ENCODE data around the gene ADK. TPM values are rescaled to one million over a fixed set of nuclear protein-coding genes. Genes with fewer than 3 reads are reported as not detected.

The ADK gene
- total and polyA plus RNA-seq, 2 experiments from 2014 or later = 39.9 to 53.0 TPM

GRCh38 chr10:74488907-74489306 lies 337.9 kb downstream of the ADK start:
- Mint-ChIP-seq H3K4me3 (no peak overlapping the region), H3K4me1 (no peaks in the 10 kb centered on the region), H3K9me3 (no peaks in the 10 kb centered on the region), H3K27me3 (ENCODE audit: insufficient read depth, low read depth, poor library complexity) (no peaks in the 10 kb centered on the region), H3K27ac (no peak overlapping the region), H3K36me3 (ENCODE audit: low read depth) (no peaks in the 10 kb centered on the region; the same call in 2 of the 3 replicates)
- Histone ChIP-seq H3K27me3 (ENCODE audit: insufficient read depth) (no peaks in the 10 kb centered on the region), H3F3A (replicated peaks; ENCODE audit: low read depth) (no peaks in the 10 kb centered on the region), H3K27ac (ENCODE audit: low read depth) (no peak overlapping the region), H3K4me1 (ENCODE audit: insufficient read depth) (no peaks in the 10 kb centered on the region), H2AFZ (no peak overlapping the region), H3K36me3 (ENCODE audit: insufficient read depth) (no peaks in the 10 kb centered on the region), H3K9me2 (ENCODE audit: insufficient read depth) (no peaks in the 10 kb centered on the region), H3K4me3 (no peak overlapping the region), H3K4me2 (no peak overlapping the region), H3K79me2 (replicated peaks; ENCODE audit: insufficient read depth) (no peaks in the 10 kb centered on the region), H4K20me1 (replicated peaks; ENCODE audit: insufficient read depth) (0 out of 2 replicates have a peak, but pooled peaks cover 3% of the 10 kb centered on the region)
- DNase-seq (ENCODE audit: low spot score) (no peak), ATAC-seq (no peak)
- TF ChIP-seq, protein P1, sequence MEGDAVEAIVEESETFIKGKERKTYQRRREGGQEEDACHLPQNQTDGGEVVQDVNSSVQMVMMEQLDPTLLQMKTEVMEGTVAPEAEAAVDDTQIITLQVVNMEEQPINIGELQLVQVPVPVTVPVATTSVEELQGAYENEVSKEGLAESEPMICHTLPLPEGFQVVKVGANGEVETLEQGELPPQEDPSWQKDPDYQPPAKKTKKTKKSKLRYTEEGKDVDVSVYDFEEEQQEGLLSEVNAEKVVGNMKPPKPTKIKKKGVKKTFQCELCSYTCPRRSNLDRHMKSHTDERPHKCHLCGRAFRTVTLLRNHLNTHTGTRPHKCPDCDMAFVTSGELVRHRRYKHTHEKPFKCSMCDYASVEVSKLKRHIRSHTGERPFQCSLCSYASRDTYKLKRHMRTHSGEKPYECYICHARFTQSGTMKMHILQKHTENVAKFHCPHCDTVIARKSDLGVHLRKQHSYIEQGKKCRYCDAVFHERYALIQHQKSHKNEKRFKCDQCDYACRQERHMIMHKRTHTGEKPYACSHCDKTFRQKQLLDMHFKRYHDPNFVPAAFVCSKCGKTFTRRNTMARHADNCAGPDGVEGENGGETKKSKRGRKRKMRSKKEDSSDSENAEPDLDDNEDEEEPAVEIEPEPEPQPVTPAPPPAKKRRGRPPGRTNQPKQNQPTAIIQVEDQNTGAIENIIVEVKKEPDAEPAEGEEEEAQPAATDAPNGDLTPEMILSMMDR (conservative IDR thresholded peaks at IDR 0.05; ENCODE audit: low read depth in 2 of 2) = no peak
- no peak for TF ChIP-seq ZNF331 (CRISPR knock-in tag; IDR thresholded peaks at IDR 0.05; ENCODE audit: low read depth)
- TF ChIP-seq REST (IDR thresholded peaks at IDR 0.05; ENCODE audit: unreplicated experiment) = no peak
- TF ChIP-seq EZH2 (IDR thresholded peaks at IDR 0.05; ENCODE audit: low read depth, unreplicated experiment) = no peak
- TF ChIP-seq ZNF462 (CRISPR knock-in tag; IDR thresholded peaks at IDR 0.05) = no peak
- no peak for TF ChIP-seq POLR2AphosphoS5 (IDR thresholded peaks at IDR 0.05; ENCODE audit: low read depth)
- no peak for TF ChIP-seq CREB1 (CRISPR knock-in tag; IDR thresholded peaks at IDR 0.05; ENCODE audit: low read depth)
- TF ChIP-seq STAT1 (IDR thresholded peaks at IDR 0.05; ENCODE audit: unreplicated experiment) = no peak
- TF ChIP-seq ZNF114 (CRISPR knock-in tag; IDR thresholded peaks at IDR 0.05) = no peak
- TF ChIP-seq, protein P2, sequence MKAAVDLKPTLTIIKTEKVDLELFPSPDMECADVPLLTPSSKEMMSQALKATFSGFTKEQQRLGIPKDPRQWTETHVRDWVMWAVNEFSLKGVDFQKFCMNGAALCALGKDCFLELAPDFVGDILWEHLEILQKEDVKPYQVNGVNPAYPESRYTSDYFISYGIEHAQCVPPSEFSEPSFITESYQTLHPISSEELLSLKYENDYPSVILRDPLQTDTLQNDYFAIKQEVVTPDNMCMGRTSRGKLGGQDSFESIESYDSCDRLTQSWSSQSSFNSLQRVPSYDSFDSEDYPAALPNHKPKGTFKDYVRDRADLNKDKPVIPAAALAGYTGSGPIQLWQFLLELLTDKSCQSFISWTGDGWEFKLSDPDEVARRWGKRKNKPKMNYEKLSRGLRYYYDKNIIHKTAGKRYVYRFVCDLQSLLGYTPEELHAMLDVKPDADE (IDR thresholded peaks at IDR 0.05) = no peak
- no peak for TF ChIP-seq JUNB (IDR thresholded peaks at IDR 0.05; ENCODE audit: unreplicated experiment)
- TF ChIP-seq NANOG (IDR thresholded peaks at IDR 0.05; ENCODE audit: borderline replicate concordance) = no peak
- TF ChIP-seq EZH2phosphoT487 (IDR thresholded peaks at IDR 0.05; ENCODE audit: unreplicated experiment) = no peak
